ENCODE results near the gene LHPP.

Gene LHPP

DNA sequence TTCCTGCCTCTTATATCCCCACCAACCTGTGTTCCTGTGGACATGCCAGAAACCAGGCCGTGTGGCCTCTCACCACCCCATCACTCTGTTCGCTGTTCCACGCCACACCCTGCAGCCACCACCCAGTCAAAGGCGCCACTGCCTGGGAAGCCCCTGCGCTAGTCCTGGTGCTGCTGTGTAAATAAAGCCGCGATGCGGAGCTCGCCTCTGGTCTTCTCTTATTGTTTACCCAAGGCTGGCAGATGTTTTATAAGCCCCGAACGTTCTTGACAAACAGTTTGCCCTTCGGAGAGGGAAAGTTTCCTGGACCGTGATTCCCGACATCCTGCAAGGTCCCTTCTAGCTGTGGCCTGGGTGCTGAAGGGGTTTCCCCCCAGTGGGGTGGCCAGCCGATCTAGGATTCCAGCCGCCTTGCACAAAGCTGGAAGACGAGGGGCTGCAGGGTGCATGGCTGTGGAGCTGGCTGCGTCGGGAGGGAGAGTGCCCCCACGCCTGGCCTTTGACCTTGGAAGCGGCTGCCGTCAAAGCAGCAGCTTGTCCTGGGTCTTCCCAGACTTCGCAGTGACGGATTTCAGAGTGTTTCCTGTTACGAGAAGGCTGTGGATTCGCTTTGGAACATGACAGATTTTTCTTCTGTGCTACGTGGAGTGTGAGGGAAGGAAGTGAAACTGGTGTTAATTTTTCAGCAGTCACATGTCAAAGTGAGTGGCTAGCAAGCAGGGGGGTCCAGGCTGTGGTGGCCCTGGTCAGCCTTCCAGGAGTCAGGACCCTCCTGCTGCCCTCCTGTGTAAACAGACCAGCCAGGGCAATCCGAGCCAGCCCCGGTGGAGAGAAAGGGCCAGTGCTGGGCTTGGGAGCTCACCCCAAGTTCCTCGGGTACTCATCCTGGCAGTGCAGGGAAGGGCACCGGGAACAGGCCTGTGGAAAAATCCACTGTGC, 61.6 kb downstream of the LHPP start:
- peak; percentile 83 to 92 for DNase-seq

GRCh38 chr10:124523901-124524300, 62.3 kb downstream of the LHPP start:
- peak; percentile 70 to 83 for DNase-seq

DNA sequence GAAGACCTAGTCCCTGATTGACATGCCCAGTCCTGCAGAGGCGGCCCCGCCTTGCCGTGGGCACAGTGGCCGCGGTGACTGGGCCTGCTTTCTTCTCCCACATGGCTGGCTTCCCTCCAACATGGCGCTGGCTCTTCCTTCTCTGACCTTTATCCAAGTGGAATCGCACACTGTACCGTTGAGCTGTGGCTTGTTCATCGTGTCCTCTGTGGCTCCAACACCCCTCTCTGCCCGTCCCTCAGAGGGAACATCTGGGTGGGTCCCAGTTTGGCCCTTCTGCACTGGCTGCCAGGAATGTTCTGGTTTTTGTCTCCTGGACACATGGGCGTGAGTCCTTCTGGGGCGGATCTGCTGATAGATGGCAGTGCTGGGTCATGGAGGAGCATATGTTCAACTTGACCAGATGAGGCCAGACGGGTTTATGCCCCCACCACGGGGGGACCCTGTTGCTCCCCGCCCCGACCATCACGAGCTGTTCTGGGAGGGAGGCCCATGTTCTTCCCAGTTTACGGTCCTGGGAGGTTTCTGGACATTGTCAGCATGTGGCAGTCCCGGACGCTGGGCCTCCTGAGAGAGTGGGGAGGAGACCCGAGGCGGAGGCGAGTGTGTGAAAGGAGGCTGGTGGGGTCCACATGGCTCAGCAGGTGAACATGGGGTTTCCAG, 63.5 kb downstream of the LHPP start:
- DNase-seq = peak; percentile 54 to 62

- no peak for DNase-seq
Observed at GRCh38 chr10:124525751-124526600, 64.4 kb downstream of the LHPP start.

- no peak for DNase-seq
Observed at GRCh38 chr10:124526621-124527267, 65.1 kb downstream of the LHPP start.

DNA sequence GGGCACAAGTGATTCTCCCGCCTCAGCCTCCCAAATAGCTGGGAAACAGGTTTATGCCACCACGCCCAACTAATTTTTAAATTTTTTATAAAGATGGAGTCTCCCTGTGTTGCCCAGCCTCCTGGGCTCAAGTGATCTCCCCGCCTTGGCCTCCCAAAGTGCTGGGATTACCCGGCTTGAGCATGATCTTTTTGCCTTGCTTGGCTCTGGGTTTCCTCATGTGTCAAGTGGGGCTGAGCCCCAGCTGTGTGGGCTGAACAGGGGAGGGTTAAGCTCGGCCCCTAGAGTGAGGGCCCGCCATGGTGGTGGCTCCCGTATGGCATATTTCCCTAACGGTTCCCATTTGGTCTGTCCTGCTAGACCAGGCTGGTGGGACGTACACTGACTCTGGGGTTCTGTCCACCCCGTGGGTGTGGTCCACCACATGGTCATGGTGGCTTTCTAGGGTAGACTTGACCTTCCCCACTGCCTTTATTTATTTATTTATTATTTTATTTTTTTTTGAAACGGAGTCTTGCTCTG, 66.3 kb downstream of the LHPP start:
- no peak for DNase-seq

GRCh38 chr10:124529661-124530214, 68.1 kb downstream of the LHPP start:
- DNase-seq = no peak

- DNase-seq = peak; percentile 62 to 95
Observed at GRCh38 chr10:124530215-124530665, 68.6 kb downstream of the LHPP start.

GRCh38 chr10:124530816-124531215, 69.2 kb downstream of the LHPP start:
- DNase-seq = no peak

GRCh38 chr10:124532106-124532641, 70.6 kb downstream of the LHPP start:
- no peak for DNase-seq

GRCh38 chr10:124532788-124533187, 71.2 kb downstream of the LHPP start:
- DNase-seq = no peak

GRCh38 chr10:124533266-124533665, 71.6 kb downstream of the LHPP start:
- DNase-seq = no peak

GRCh38 chr10:124534231-124534798, 72.7 kb downstream of the LHPP start:
- DNase-seq = peak in 1 of 2 donors; percentile 19

DNA sequence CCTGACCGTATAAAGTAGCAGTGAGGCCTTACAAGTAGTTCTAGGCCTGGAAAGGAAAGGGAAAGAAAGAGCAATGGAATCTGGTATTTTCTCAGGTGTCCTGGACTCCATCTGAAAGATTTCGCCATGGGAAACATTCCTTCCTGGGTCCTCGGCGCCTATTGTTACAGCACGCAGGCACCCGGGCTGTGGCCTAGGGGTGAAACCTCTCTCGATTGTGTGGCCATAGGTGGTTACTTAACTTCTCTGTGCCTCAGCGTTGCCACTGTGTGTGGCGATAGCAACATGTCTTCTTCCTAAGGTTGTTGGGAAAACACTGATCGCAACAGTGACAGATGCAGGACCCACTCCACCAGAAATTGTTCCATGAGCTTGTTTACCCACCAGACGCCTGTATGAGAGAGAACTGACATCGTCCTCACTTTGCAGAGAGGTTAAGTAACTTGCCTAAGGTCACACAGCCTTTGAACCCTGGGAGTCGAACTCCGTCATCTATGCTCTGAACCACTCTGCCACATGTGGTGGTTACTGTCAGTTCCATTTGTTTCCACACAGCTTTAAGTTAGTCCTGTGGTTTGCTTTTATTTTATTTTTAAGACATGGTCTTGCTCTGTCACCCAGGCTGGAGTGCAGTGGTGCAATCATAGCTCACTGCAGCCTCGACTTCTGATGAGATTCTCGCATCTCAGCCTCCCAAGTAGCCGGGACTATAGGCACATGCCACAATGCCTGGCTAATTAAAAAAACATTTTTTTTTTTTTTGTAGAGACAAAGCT, 73.4 kb downstream of the LHPP start:
- DNase-seq = no peak

GRCh38 chr10:124535731-124536495, 74.3 kb downstream of the LHPP start:
- DNase-seq = peak in 1 of 2 donors; percentile 22

GRCh38 chr10:124536496-124537050, 75.0 kb downstream of the LHPP start:
- DNase-seq = no peak

- no peak for DNase-seq
Observed at GRCh38 chr10:124537166-124537725, 75.6 kb downstream of the LHPP start.

- DNase-seq = no peak
Observed at GRCh38 chr10:124537891-124538290, 76.3 kb downstream of the LHPP start.

GRCh38 chr10:124538706-124539105, 77.1 kb downstream of the LHPP start:
- no peak for DNase-seq

All from inflammatory macrophage treated with lipopolysaccharide for 1 hour (primary cell).